NCI-H187 (cell line): ENCODE measurements around the gene TRMU.
"Not testable (repeated sequence)": the region's sequence is repeated elsewhere in the genome, so short reads cannot be mapped to it uniquely, and the experiment has no call there.

Experiments used
- DNase-seq, 2 experiments: peaks; one replicate each; lab custom pipeline; 2025; lab: John Stamatoyannopoulos, UW

The TRMU gene

GRCh38 chr22:46300491-46300890 is 35.0 kb upstream of the TRMU start:
- no peak for DNase-seq

GRCh38 chr22:46303347-46303965 is 32.1 kb upstream of the TRMU start:
- no peak for DNase-seq

- no peak for DNase-seq
Observed at GRCh38 chr22:46308283-46308988, 27.1 kb upstream of the TRMU start.

GRCh38 chr22:46309526-46310085 is 25.9 kb upstream of the TRMU start:
- DNase-seq: no peak

- DNase-seq: no peak
Observed at GRCh38 chr22:46312056-46312455, 23.5 kb upstream of the TRMU start.

GRCh38 chr22:46312848-46313247 is 22.7 kb upstream of the TRMU start:
- DNase-seq: not testable (repeated sequence)

- no peak for DNase-seq
Observed at GRCh38 chr22:46315976-46316375, 19.5 kb upstream of the TRMU start.

GRCh38 chr22:46317646-46318045 is 17.9 kb upstream of the TRMU start:
- no peak for DNase-seq

GRCh38 chr22:46318576-46318975 is 16.9 kb upstream of the TRMU start:
- DNase-seq: no peak

- DNase-seq: no peak
Observed at GRCh38 chr22:46319319-46319718, 16.2 kb upstream of the TRMU start.

- no peak for DNase-seq
Observed at GRCh38 chr22:46320166-46320710, 15.3 kb upstream of the TRMU start.

- no peak for DNase-seq
Observed at GRCh38 chr22:46320716-46321386, 14.7 kb upstream of the TRMU start.

GRCh38 chr22:46322711-46323110 is 12.8 kb upstream of the TRMU start:
- no peak for DNase-seq

GRCh38 chr22:46323162-46323561 is 12.4 kb upstream of the TRMU start:
- DNase-seq: no peak

GRCh38 chr22:46326066-46326680 is 9.3 kb upstream of the TRMU start:
- DNase-seq: no peak

GRCh38 chr22:46327691-46328465 is 7.6 kb upstream of the TRMU start:
- DNase-seq: no peak

- DNase-seq: no peak
Observed at GRCh38 chr22:46328797-46329196, 6.7 kb upstream of the TRMU start.

GRCh38 chr22:46329616-46330015 is 5.9 kb upstream of the TRMU start:
- DNase-seq: no peak

GRCh38 chr22:46330426-46330825 is 5.1 kb upstream of the TRMU start:
- DNase-seq: no peak

- no peak for DNase-seq
Observed at GRCh38 chr22:46331496-46331895, 4.0 kb upstream of the TRMU start.
